Measurements from ENCODE around the gene CNTNAP1. TPM values are rescaled to one million over a fixed set of nuclear protein-coding genes. Genes with fewer than 3 reads are reported as not detected.

CNTNAP1 gene
- total and polyA plus RNA-seq, 10 of the 15 experiments (the other 5 are each of a cell fraction or from before 2014, with no cell fraction given) = 0.95 to 29.9 (median 10.4) TPM

- TF ChIP-seq ZNF622 (IDR thresholded peaks at IDR 0.05) (no peak), HDGF (IDR thresholded peaks at IDR 0.05) (no peak), NR2F1 (conservative IDR thresholded peaks at IDR 0.05) (no peak), CHD2 (IDR thresholded peaks at IDR 0.05; ENCODE audit: borderline replicate concordance, low read depth, low read length) (0 out of 2 replicates have a peak, but pooled peaks have one; percentile 38), SREBF2 (IDR thresholded peaks at IDR 0.05; ENCODE audit: low read length) (no peak), TCF3 (IDR thresholded peaks at IDR 0.05; ENCODE audit: borderline replicate concordance, insufficient read depth, low read depth, low read length) (no peak), SMAD5 (IDR thresholded peaks at IDR 0.05; ENCODE audit: low read depth) (no peak), BMI1 (IDR thresholded peaks at IDR 0.05; ENCODE audit: borderline replicate concordance) (no peak), RAD21 (IDR thresholded peaks at IDR 0.05; ENCODE audit: insufficient read depth, low read depth, low read length) (peak; percentile 25; the same call in 1 of the 2 replicates), SP1 (IDR thresholded peaks at IDR 0.05; ENCODE audit: low read depth, low read length) (no peak), SUZ12 (IDR thresholded peaks at IDR 0.05; ENCODE audit: unreplicated experiment) (no peak), NFYA (IDR thresholded peaks at IDR 0.05; ENCODE audit: borderline replicate concordance, low read depth, low read length) (no peak), EP300 (IDR thresholded peaks at IDR 0.05; ENCODE audit: borderline replicate concordance in 1 of 2, control insufficient read depth in 1 of 2, low read depth in 2 of 2, low read length in 2 of 2) (0 out of 4 replicates have a peak, but pooled peaks of 1 of the 2 experiments have one; percentile 7), PBX3 (IDR thresholded peaks at IDR 0.05; ENCODE audit: insufficient replicate concordance, low read depth, low read length) (no peak), MTA2 (IDR thresholded peaks at IDR 0.05; ENCODE audit: low read depth) (no peak)
These were observed 3.3 kb upstream of the CNTNAP1 start (continued) for GRCh38 chr17:42678951-42679491.

Measured in GM12878 (cell line).